Activated B cell treated with CpG ODN at 0.5 μM for 24 hours (primary cell): Measurements from ENCODE around the gene ANKS6. TPM values are rescaled to one million over a fixed set of nuclear protein-coding genes. Genes with fewer than 3 reads are reported as not detected.

Experiments
- ATAC-seq: fragments of 200-7000 bp; cut with Tn5 transposase; one replicate; pipeline ENCODE4 v1.10.0; 2021; ENCODE audit warnings: low read depth, mild to moderate bottlenecking, moderate library complexity
- CTCF ChIA-PET: fragments of 350-600 bp; sonication (Branson Sonifier 250); formaldehyde crosslinking; loops from one replicate; lab custom pipeline; 2021; ENCODE audit warnings: antibody characterized with exemption; lab: Charles Lee
- POLR2A ChIA-PET: fragments of 350-600 bp; sonication (Branson Sonifier 250); formaldehyde crosslinking; loops from one replicate; lab custom pipeline; 2021; ENCODE audit warnings: antibody characterized with exemption; lab: Charles Lee
- DNase-seq: peaks from one replicate; pipeline ENCODE4 v3.0.0; 2022
- H3K27ac Mint-ChIP-seq: one replicate; pipeline ENCODE4 v1.8.0; 2020; ENCODE audit warnings: mixed read lengths
- H3K27me3 Mint-ChIP-seq: one replicate; pipeline ENCODE4 v1.8.0; 2021; ENCODE audit warnings: mixed read lengths
- H3K36me3 Mint-ChIP-seq: one replicate; pipeline ENCODE4 v1.8.0; 2021; ENCODE audit warnings: low read depth, mixed read lengths
- H3K4me1 Mint-ChIP-seq: one replicate; pipeline ENCODE4 v1.8.0; 2021; ENCODE audit warnings: mixed read lengths
- H3K4me3 Mint-ChIP-seq: one replicate; pipeline ENCODE4 v1.8.0; 2020; ENCODE audit warnings: mild to moderate bottlenecking, mixed read lengths
- H3K9me3 Mint-ChIP-seq: one replicate; pipeline ENCODE4 v1.8.0; 2020; ENCODE audit warnings: mixed read lengths
- intact Hi-C: fragments of 100-400 bp; cut with micrococcal nuclease; formaldehyde crosslinking; loops from one replicate; pipeline ENCODE4 v1.15.1; 2024
- total RNA-seq: library from RNA; stranded (reverse); gene quantifications from 2 replicates; pipeline ENCODE4 v1.2.3, GENCODE V29; 2022
- TF ChIP-seq, protein P1 (sequence below): fragments of 200-600 bp; IDR thresholded peaks from one replicate; pipeline ENCODE4 v1.8.0; 2022; ENCODE audit warnings: antibody characterized with exemption, mild to moderate bottlenecking

The ANKS6 gene
- total RNA-seq, 1 donor from 2014 or later = 14.8 TPM

DNA sequence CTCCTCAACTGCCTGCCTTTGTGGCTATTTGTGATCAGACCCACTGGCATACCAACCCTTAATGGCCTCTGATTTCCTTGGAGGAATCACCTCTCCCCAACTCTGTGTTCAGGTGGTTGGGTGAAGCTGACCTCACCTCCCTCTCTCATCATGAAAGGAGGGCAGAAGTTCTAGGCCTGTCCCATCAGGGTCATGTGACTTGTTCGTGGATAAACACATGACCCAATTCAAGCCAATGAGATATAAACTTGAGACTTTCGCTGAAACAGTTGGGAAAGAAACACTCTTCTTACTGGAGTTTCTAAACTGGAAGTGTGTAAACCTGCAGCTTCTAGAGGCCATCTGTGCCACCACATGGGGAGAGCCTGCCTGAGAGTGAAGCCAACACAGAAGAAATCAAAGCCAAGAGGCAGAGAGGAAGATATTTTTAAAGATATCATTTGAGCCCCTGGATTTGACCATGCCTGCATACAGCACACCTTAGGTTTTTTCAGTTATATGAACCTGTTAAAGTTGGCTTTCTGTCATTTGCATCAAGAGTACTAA is 93.4 kb downstream of the ANKS6 start:
- Mint-ChIP-seq H3K9me3 (peaks cover 3% of the 10 kb centered on the region), H3K27me3 (peaks cover 53% of the 10 kb centered on the region), H3K27ac (no peak overlapping the region), H3K4me1 (peaks cover 10% of the 10 kb centered on the region), H3K36me3 (no peaks in the 10 kb centered on the region), H3K4me3 (no peak overlapping the region)
- TF ChIP-seq, protein P1, sequence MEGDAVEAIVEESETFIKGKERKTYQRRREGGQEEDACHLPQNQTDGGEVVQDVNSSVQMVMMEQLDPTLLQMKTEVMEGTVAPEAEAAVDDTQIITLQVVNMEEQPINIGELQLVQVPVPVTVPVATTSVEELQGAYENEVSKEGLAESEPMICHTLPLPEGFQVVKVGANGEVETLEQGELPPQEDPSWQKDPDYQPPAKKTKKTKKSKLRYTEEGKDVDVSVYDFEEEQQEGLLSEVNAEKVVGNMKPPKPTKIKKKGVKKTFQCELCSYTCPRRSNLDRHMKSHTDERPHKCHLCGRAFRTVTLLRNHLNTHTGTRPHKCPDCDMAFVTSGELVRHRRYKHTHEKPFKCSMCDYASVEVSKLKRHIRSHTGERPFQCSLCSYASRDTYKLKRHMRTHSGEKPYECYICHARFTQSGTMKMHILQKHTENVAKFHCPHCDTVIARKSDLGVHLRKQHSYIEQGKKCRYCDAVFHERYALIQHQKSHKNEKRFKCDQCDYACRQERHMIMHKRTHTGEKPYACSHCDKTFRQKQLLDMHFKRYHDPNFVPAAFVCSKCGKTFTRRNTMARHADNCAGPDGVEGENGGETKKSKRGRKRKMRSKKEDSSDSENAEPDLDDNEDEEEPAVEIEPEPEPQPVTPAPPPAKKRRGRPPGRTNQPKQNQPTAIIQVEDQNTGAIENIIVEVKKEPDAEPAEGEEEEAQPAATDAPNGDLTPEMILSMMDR = no peak
- intact Hi-C loops = no loop called here
- ATAC-seq (no peak), DNase-seq (no peak)
- ChIA-PET POLR2A (no interaction called here), CTCF (no interaction called here)

DNA sequence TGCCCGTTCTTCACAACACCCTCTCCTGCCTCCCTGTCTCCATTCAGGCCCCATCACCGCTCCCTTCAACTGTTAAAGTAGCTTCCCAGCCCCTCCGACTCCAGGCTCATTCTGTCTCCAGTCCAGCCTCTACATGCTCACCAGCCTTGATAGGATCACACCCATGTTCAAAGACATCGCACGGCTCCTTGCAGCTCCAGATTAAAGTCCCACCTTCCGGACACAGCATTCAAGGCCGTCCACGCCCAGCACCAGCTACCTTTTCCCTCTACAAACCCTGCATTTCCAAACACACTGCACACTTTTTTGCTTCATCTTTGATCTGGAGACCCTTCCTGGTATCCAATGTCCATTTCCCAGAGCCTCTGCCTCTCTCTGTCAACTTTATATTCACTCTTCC is 94.0 kb downstream of the ANKS6 start:
- H3K9me3 Mint-ChIP-seq = peaks cover 3% of the 10 kb centered on the region
- CTCF ChIA-PET = no interaction called here
- DNase-seq (no peak), ATAC-seq (no peak)
- peaks cover 8% of the 10 kb centered on the region for H3K4me1 Mint-ChIP-seq
- H3K4me3 Mint-ChIP-seq = no peak overlapping the region
- H3K27ac Mint-ChIP-seq = no peak overlapping the region
- no peaks in the 10 kb centered on the region for H3K36me3 Mint-ChIP-seq
- POLR2A ChIA-PET = no interaction called here
- intact Hi-C loops = no loop called here
- peaks cover 54% of the 10 kb centered on the region for H3K27me3 Mint-ChIP-seq
- TF ChIP-seq, protein P1 = no peak

DNA sequence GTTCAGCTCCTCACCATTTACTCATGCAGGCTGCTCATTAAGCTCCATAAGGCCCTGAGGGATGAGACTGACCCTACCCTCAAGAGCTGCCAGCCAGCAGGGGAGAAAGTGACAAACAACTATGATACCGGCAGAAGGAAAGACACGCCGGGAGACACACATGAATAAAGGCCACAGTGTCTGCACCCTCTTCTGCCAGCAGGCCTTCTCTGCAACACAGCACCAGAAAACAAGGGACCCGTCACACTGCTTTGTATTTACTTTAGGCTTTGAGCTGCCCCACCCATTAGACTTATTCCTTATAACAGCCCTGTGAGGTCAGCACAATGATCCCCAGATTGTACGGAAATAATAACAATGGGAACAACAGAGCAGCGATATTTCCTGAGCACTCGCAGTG is 94.8 kb downstream of the ANKS6 start:
- H3K36me3 Mint-ChIP-seq = no peaks in the 10 kb centered on the region
- DNase-seq = no peak
- ChIA-PET POLR2A (no interaction called here), CTCF (no interaction called here)
- peaks cover 3% of the 10 kb centered on the region for H3K9me3 Mint-ChIP-seq
- no peak overlapping the region for H3K27ac Mint-ChIP-seq
- intact Hi-C loops = no loop called here
- H3K4me1 Mint-ChIP-seq = peaks cover 1% of the 10 kb centered on the region
- ATAC-seq = no peak
- TF ChIP-seq, protein P1 = no peak
- peaks cover 48% of the 10 kb centered on the region for H3K27me3 Mint-ChIP-seq
- H3K4me3 Mint-ChIP-seq = no peak overlapping the region

DNA sequence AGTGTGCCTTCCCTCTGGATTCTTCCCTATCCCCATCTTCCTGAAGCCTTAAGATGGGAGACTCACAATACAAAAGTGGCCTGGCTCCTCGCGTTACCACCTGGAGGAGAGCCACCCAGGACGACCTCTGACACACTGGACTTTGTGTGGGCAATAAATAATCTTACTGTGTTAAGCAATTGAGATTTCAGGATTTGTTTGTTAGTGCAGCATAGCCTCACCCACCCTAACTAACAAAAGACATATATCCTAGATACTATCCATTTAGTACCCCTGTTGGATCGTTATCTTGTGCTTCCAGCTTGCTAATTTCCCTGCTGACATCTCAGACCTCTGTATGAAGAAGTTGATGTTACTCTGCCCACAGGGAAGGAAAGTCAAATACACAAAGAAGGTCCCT is 95.6 kb downstream of the ANKS6 start:
- POLR2A ChIA-PET = no interaction called here
- Mint-ChIP-seq H3K27ac (no peak overlapping the region), H3K4me3 (no peak overlapping the region), H3K9me3 (peaks cover 3% of the 10 kb centered on the region), H3K4me1 (no peaks in the 10 kb centered on the region), H3K27me3 (peaks cover 44% of the 10 kb centered on the region), H3K36me3 (no peaks in the 10 kb centered on the region)
- TF ChIP-seq, protein P1 = no peak
- CTCF ChIA-PET = no interaction called here
- intact Hi-C loops = no loop called here
- ATAC-seq (no peak), DNase-seq (no peak)

DNA sequence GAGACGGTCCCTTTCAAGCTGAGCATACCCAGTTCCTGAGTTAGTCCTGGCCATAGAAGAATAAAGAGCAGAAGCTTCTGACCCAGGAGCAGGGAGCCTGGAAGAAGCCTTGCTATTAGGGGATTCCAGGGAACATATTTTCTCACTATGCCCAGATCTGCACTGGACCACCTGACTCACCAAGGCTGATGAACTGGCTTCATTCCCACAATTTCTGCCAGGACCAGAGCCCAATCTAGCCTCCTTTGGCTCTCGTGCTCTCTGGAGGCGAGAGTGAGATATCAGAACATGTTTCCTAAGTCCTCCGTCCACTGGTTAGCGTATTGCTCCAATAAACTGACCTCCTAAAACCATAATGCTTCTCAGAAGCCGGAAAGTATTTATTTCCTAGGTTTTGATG is 97.5 kb downstream of the ANKS6 start:
- H3K27me3 Mint-ChIP-seq = peaks cover 34% of the 10 kb centered on the region
- intact Hi-C loops = no loop called here
- no peaks in the 10 kb centered on the region for H3K4me1 Mint-ChIP-seq
- peaks cover 3% of the 10 kb centered on the region for H3K9me3 Mint-ChIP-seq
- TF ChIP-seq, protein P1 = no peak
- H3K27ac Mint-ChIP-seq = no peak overlapping the region
- ChIA-PET CTCF (no interaction called here), POLR2A (no interaction called here)
- H3K4me3 Mint-ChIP-seq = no peak overlapping the region
- H3K36me3 Mint-ChIP-seq = no peaks in the 10 kb centered on the region
- DNase-seq (no peak), ATAC-seq (no peak)
